BJ (cell line): ENCODE data around the gene LYL1. TPM values are rescaled to one million over a fixed set of nuclear protein-coding genes. Genes with fewer than 3 reads are reported as not detected.

Experiments used
- CTCF ChIA-PET: fragments of 350-600 bp; formaldehyde crosslinking; extraction: SDS; loops from one replicate; lab custom pipeline; 2021; ENCODE audit warnings: antibody characterized with exemption, inconsistent platforms; lab: Yijun Ruan, JAX
- POLR2A ChIA-PET: fragments of 300-600 bp; sonication (Branson Sonifier 250); formaldehyde crosslinking; extraction: SDS; loops from one replicate; lab custom pipeline; 2021; ENCODE audit warnings: antibody characterized with exemption; lab: Charles Lee
- DNase-seq: peaks from one replicate; pipeline ENCODE4 v3.0.0-alpha.2; 2011; ENCODE audit warnings: low read depth
- H3K27me3 ChIP-seq: 2 replicates; pipeline ENCODE4 v1.6.0; 2011; ENCODE audit warnings: low read length; ENCODE audit not compliant: control insufficient read depth, insufficient read depth
- H3K36me3 ChIP-seq: 2 replicates; pipeline ENCODE4 v1.5.1; 2011; ENCODE audit warnings: low read length; ENCODE audit not compliant: control insufficient read depth, insufficient read depth
- H3K4me3 ChIP-seq: 2 replicates; pipeline ENCODE4 v1.5.1; 2011; ENCODE audit warnings: low read depth, mild to moderate bottlenecking, control low read depth, low read length
- CTCF ChIP-seq: IDR thresholded peaks from 2 replicates; pipeline ENCODE4 v1.5.1; 2011; ENCODE audit warnings: low read depth, mild to moderate bottlenecking, control low read depth, inconsistent platforms, low read length, moderate library complexity; ENCODE audit not compliant: insufficient read depth
- polyA plus RNA-seq: library from polyadenylated mRNA; depleted of rRNA; stranded (reverse); fragments of >200 nt; gene quantifications from 2 replicates; pipeline ENCODE4 v1.2.3, GENCODE V29; 2011

LYL1 gene
- polyA plus RNA-seq, 1 experiment, result 0.29 TPM

- no peaks in the 10 kb centered on the region for H3K27me3 ChIP-seq
- TF ChIP-seq CTCF, result no peak
- ChIA-PET CTCF (interaction anchor here (0.5 to 13.8 kb wide), 12 partner anchors 8 to 1416 kb away, joined by 3 to 358 read pairs (median 4); no protein-coding TSS in a partner anchor), POLR2A (interaction anchor here (0.5 to 0.9 kb wide), 4 partner anchors 23 to 674 kb away, joined by 3 to 9 read pairs (median 6); no protein-coding TSS in a partner anchor)
- peaks cover 3% of the 10 kb centered on the region; the same call in 1 of the 2 replicates for H3K36me3 ChIP-seq
- H3K4me3 ChIP-seq, result peak overlapping the region; percentile 17
- peak; percentile 89 for DNase-seq
These were observed 47.2 kb downstream of the LYL1 start for GRCh38 chr19:13055213-13056051.

- ChIA-PET CTCF (interaction anchor here (0.5 to 13.8 kb wide), 14 partner anchors 9 to 1417 kb away, joined by 3 to 358 read pairs (median 4); no protein-coding TSS in a partner anchor), POLR2A (interaction anchor here (0.5 to 1.0 kb wide), 6 partner anchors 9 to 675 kb away, joined by 3 to 9 read pairs (median 4); no protein-coding TSS in a partner anchor)
- Histone ChIP-seq H3K27me3 (no peaks in the 10 kb centered on the region), H3K36me3 (peaks cover 3% of the 10 kb centered on the region; the same call in 1 of the 2 replicates), H3K4me3 (no peak overlapping the region)
- TF ChIP-seq CTCF, result no peak
- DNase-seq, result no peak
These were observed 47.9 kb downstream of the LYL1 start for GRCh38 chr19:13054626-13055212.

- Histone ChIP-seq H3K27me3 (no peaks in the 10 kb centered on the region), H3K4me3 (no peak overlapping the region), H3K36me3 (peaks cover 3% of the 10 kb centered on the region; the same call in 1 of the 2 replicates)
- peak; percentile 86 for DNase-seq
- no peak for TF ChIP-seq CTCF
- ChIA-PET CTCF (interaction anchor here (0.5 to 13.8 kb wide), 12 partner anchors 7 to 289 kb away, joined by 3 to 358 read pairs (median 8); no protein-coding TSS in a partner anchor), POLR2A (interaction anchor here (0.8 to 1.0 kb wide), 2 partner anchors 8 to 116 kb away, joined by 3 to 5 read pairs; no protein-coding TSS in a partner anchor)
These were observed 48.7 kb downstream of the LYL1 start for GRCh38 chr19:13053761-13054625.

- CTCF ChIA-PET, result interaction anchor here (0.8 to 13.8 kb wide), 8 partner anchors 8 to 88 kb away, joined by 3 to 358 read pairs (median 9); no protein-coding TSS in a partner anchor
- no peak for DNase-seq
- POLR2A ChIA-PET, result no interaction called here
- no peak for TF ChIP-seq CTCF
- Histone ChIP-seq H3K36me3 (peaks cover 3% of the 10 kb centered on the region; the same call in 1 of the 2 replicates), H3K4me3 (no peak overlapping the region), H3K27me3 (no peaks in the 10 kb centered on the region)
These were observed 49.4 kb downstream of the LYL1 start for GRCh38 chr19:13053238-13053637.
